Measurements from ENCODE around the gene RAF1. TPM values are rescaled to one million over a fixed set of nuclear protein-coding genes. Genes with fewer than 3 reads are reported as not detected.
A peak's percentile ranks its signal among the peaks of the same experiment; 100 is the strongest.

The RAF1 gene
- total and polyA plus RNA-seq, 9 of the 15 experiments (the other 6 are each of a cell fraction or from before 2014, with no cell fraction given), result 28.0 to 183 (median 85.6) TPM

DNA sequence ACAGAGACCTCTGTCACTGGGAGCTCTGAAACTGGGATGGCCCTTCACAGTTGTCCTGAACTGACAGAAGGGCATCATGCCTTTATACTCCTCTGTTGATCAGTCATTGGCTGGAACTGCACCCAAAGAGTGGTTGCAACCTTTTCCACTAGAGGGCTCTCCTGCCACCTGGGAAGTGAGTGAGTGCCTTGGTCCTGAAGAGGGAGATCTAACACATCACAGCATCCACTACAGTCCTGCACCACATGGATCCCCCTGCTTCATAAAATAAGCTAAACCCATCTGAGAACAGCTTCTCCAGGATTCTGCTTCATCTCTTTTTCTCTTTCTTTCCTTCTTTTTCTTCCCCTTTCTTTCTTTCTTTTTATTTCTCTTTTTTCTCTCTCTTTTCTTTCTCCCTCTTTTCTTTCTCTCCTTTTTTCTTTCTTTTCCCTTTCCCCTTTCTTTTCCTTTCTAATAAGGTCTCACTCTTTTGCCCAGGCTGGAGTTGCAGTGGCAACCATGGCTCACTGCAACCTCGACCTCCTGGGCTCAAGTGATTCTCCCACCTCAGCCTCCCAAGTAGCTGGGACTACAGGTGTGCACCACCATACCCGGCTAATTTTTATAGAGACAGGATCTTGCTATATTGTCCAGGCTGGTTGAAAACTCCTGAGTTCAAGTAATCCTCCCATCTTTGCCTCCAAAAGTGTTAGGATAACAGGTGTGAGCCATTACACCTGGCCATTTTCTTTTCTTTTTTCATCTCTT is 42.8 kb upstream of the RAF1 start (continued):
- no peak for TF ChIP-seq SREBF2 (CRISPR knock-in tag; IDR thresholded peaks at IDR 0.05)
- TF ChIP-seq MCM5 (IDR thresholded peaks at IDR 0.05; ENCODE audit: low read depth), result no peak
- no peak for TF ChIP-seq RBM25 (IDR thresholded peaks at IDR 0.05; ENCODE audit: low read depth, low read length, severe bottlenecking)
- TF ChIP-seq SMARCB1 (IDR thresholded peaks at IDR 0.05; ENCODE audit: insufficient read length, low read depth), result no peak
- no peak for TF ChIP-seq SMAD1 (IDR thresholded peaks at IDR 0.05; ENCODE audit: low read depth, low read length, partially characterized antibody)
- TF ChIP-seq NFYB (IDR thresholded peaks at IDR 0.05; ENCODE audit: extremely low read depth, insufficient read length), result no peak
- TF ChIP-seq POLR2AphosphoS5 (IDR thresholded peaks at IDR 0.05; ENCODE audit: control insufficient read depth, insufficient read depth, low read depth, low read length), result no peak
- TF ChIP-seq MAZ (CRISPR knock-in tag; conservative IDR thresholded peaks at IDR 0.05 in 1 of 2, IDR thresholded peaks at IDR 0.05 in 1 of 2), result 0 out of 4 replicates have a peak, but pooled peaks of 1 of the 2 experiments have one; percentile 20
- TF ChIP-seq NRF1 (conservative IDR thresholded peaks at IDR 0.05 in 1 of 2, IDR thresholded peaks at IDR 0.05 in 1 of 2), result no peak
- no peak for TF ChIP-seq FOXJ3 (CRISPR knock-in tag; IDR thresholded peaks at IDR 0.05)
- TF ChIP-seq BRCA1 (IDR thresholded peaks at IDR 0.05), result no peak
- no peak for TF ChIP-seq BRCA1 (CRISPR knock-in tag; IDR thresholded peaks at IDR 0.05)
- no peak for TF ChIP-seq CHD2 (IDR thresholded peaks at IDR 0.05; ENCODE audit: low read depth, low read length)
- TF ChIP-seq, protein P1, sequence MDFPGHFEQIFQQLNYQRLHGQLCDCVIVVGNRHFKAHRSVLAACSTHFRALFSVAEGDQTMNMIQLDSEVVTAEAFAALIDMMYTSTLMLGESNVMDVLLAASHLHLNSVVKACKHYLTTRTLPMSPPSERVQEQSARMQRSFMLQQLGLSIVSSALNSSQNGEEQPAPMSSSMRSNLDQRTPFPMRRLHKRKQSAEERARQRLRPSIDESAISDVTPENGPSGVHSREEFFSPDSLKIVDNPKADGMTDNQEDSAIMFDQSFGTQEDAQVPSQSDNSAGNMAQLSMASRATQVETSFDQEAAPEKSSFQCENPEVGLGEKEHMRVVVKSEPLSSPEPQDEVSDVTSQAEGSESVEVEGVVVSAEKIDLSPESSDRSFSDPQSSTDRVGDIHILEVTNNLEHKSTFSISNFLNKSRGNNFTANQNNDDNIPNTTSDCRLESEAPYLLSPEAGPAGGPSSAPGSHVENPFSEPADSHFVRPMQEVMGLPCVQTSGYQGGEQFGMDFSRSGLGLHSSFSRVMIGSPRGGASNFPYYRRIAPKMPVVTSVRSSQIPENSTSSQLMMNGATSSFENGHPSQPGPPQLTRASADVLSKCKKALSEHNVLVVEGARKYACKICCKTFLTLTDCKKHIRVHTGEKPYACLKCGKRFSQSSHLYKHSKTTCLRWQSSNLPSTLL (IDR thresholded peaks at IDR 0.05), result 0 out of 2 replicates have a peak, but pooled peaks have one; percentile 19
- no peak for TF ChIP-seq HDGF (IDR thresholded peaks at IDR 0.05)
- TF ChIP-seq YBX1 (IDR thresholded peaks at IDR 0.05), result 0 out of 2 replicates have a peak, but pooled peaks have one; percentile 46
- TF ChIP-seq ERF (CRISPR knock-in tag; IDR thresholded peaks at IDR 0.05), result no peak
- TF ChIP-seq RBM22 (IDR thresholded peaks at IDR 0.05; ENCODE audit: low read depth, low read length, poor library complexity, severe bottlenecking), result no peak
- TF ChIP-seq STAG1 (CRISPR knock-in tag; IDR thresholded peaks at IDR 0.05; ENCODE audit: borderline replicate concordance), result peak; percentile 26; the same call in 1 of the 2 replicates
- TF ChIP-seq, protein P2, sequence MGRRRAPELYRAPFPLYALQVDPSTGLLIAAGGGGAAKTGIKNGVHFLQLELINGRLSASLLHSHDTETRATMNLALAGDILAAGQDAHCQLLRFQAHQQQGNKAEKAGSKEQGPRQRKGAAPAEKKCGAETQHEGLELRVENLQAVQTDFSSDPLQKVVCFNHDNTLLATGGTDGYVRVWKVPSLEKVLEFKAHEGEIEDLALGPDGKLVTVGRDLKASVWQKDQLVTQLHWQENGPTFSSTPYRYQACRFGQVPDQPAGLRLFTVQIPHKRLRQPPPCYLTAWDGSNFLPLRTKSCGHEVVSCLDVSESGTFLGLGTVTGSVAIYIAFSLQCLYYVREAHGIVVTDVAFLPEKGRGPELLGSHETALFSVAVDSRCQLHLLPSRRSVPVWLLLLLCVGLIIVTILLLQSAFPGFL (CRISPR knock-in tag; IDR thresholded peaks at IDR 0.05), result no peak
- TF ChIP-seq MEIS2 (IDR thresholded peaks at IDR 0.05; ENCODE audit: partially characterized antibody), result no peak

All from K562 (cell line).